ENCODE measurements around the gene FOXN3. TPM values are rescaled to one million over a fixed set of nuclear protein-coding genes. Genes with fewer than 3 reads are reported as not detected.

Gene FOXN3
- total and polyA plus RNA-seq, 2 donors (not counting 1 experiment from before 2014, with no cell fraction given), result 27.9 to 33.3 TPM

- H3K27ac ChIP-seq (ENCODE audit: insufficient read depth, low read length), result no peak overlapping the region
Observed at GRCh38 chr14:89387922-89388685, 28.9 kb downstream of the FOXN3 start.

GRCh38 chr14:89386212-89386886 lies 30.7 kb downstream of the FOXN3 start:
- no peaks in the 10 kb centered on the region for H4K20me1 ChIP-seq (ENCODE audit: control insufficient read depth, extremely low read depth, insufficient read depth, low read length)
- H3K27me3 ChIP-seq (ENCODE audit: control insufficient read depth, insufficient read depth, low read length), result no peaks in the 10 kb centered on the region
- no peak for TF ChIP-seq EZH2 (IDR thresholded peaks at IDR 0.05; ENCODE audit: low read length, missing control alignments)
- TF ChIP-seq CTCF (conservative IDR thresholded peaks at IDR 0.05 in 1 of 2, IDR thresholded peaks at IDR 0.05 in 1 of 2; ENCODE audit: low read depth in 1 of 2, low read length in 2 of 2), result no peak
- DNase-seq (ENCODE audit: low read depth in 2 of 2), result peak; percentile 32 to 67
- H3K9ac ChIP-seq (ENCODE audit: insufficient read depth, low read length), result no peak overlapping the region
- no peaks in the 10 kb centered on the region for H3K79me2 ChIP-seq (ENCODE audit: control insufficient read depth, insufficient read depth, low read length)
- H3K4me1 ChIP-seq (ENCODE audit: control insufficient read depth, extremely low read depth, insufficient read depth, low read length), result no peaks in the 10 kb centered on the region
- no peak overlapping the region for H3K4me2 ChIP-seq (ENCODE audit: extremely low read depth, insufficient read depth, low read length)
- H2AFZ ChIP-seq (ENCODE audit: low read length), result no peak overlapping the region
- H3K9me3 ChIP-seq (ENCODE audit: control insufficient read depth, insufficient read depth, low read depth, low read length), result no peaks in the 10 kb centered on the region
- no peak overlapping the region for H3K4me3 ChIP-seq (replicated peaks in 1 of 4; ENCODE audit: control extremely low read depth in 1 of 4, insufficient read depth in 1 of 4, low read depth in 3 of 4, low read length in 4 of 4)
- no peak overlapping the region for H3K27ac ChIP-seq (ENCODE audit: insufficient read depth, low read length)
- no peaks in the 10 kb centered on the region for H3K36me3 ChIP-seq (ENCODE audit: control insufficient read depth, insufficient read depth, low read length)

More at GRCh38 chr14:89387922-89388685, 28.9 kb downstream of the FOXN3 start:
- Histone ChIP-seq H3K27me3 (ENCODE audit: control insufficient read depth, insufficient read depth, low read length) (no peaks in the 10 kb centered on the region), H3K36me3 (ENCODE audit: control insufficient read depth, insufficient read depth, low read length) (no peaks in the 10 kb centered on the region), H4K20me1 (ENCODE audit: control insufficient read depth, extremely low read depth, insufficient read depth, low read length) (no peaks in the 10 kb centered on the region), H2AFZ (ENCODE audit: low read length) (no peak overlapping the region), H3K4me1 (ENCODE audit: control insufficient read depth, extremely low read depth, insufficient read depth, low read length) (no peaks in the 10 kb centered on the region), H3K9me3 (ENCODE audit: control insufficient read depth, insufficient read depth, low read depth, low read length) (no peaks in the 10 kb centered on the region), H3K79me2 (ENCODE audit: control insufficient read depth, insufficient read depth, low read length) (no peaks in the 10 kb centered on the region), H3K4me2 (ENCODE audit: extremely low read depth, insufficient read depth, low read length) (no peak overlapping the region), H3K4me3 (replicated peaks in 1 of 4; ENCODE audit: control extremely low read depth in 1 of 4, insufficient read depth in 1 of 4, low read depth in 3 of 4, low read length in 4 of 4) (no peak overlapping the region), H3K9ac (ENCODE audit: insufficient read depth, low read length) (no peak overlapping the region)
- no peak for DNase-seq (ENCODE audit: low read depth in 2 of 2)
- TF ChIP-seq EZH2 (IDR thresholded peaks at IDR 0.05; ENCODE audit: low read length, missing control alignments) (no peak), CTCF (conservative IDR thresholded peaks at IDR 0.05 in 1 of 2, IDR thresholded peaks at IDR 0.05 in 1 of 2; ENCODE audit: low read depth in 1 of 2, low read length in 2 of 2) (no peak)

DNA sequence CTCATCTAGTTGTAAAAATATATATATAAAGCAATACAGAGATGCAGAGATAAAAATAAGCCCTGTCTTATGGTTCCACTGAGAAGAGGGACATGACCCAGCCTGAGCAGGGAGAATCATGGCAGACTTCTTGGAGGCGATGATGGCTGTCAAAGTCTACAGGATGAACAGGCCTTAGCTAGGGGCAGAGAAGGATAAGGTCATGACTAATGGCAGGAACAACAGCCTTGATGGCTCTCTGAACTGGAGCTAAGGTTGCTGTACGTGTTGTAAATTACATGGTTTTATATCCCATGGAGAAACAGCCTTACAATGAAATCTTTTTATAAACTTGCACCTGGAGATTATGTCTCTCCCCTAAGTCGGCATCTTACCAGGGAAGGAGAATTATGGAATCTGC lies 32.4 kb downstream of the FOXN3 start:
- H3K27ac ChIP-seq (ENCODE audit: insufficient read depth, low read length), result no peak overlapping the region
- no peaks in the 10 kb centered on the region for H3K9me3 ChIP-seq (ENCODE audit: control insufficient read depth, insufficient read depth, low read depth, low read length)
- no peak overlapping the region for H3K4me3 ChIP-seq (replicated peaks in 1 of 4; ENCODE audit: control extremely low read depth in 1 of 4, insufficient read depth in 1 of 4, low read depth in 3 of 4, low read length in 4 of 4)
- no peak overlapping the region for H2AFZ ChIP-seq (ENCODE audit: low read length)
- no peak overlapping the region for H3K9ac ChIP-seq (ENCODE audit: insufficient read depth, low read length)
- TF ChIP-seq EZH2 (IDR thresholded peaks at IDR 0.05; ENCODE audit: low read length, missing control alignments) (no peak), CTCF (conservative IDR thresholded peaks at IDR 0.05 in 1 of 2, IDR thresholded peaks at IDR 0.05 in 1 of 2; ENCODE audit: low read depth in 1 of 2, low read length in 2 of 2) (no peak)
- H3K36me3 ChIP-seq (ENCODE audit: control insufficient read depth, insufficient read depth, low read length), result no peaks in the 10 kb centered on the region
- no peak for DNase-seq (ENCODE audit: low read depth in 2 of 2)
- H4K20me1 ChIP-seq (ENCODE audit: control insufficient read depth, extremely low read depth, insufficient read depth, low read length), result no peaks in the 10 kb centered on the region
- no peaks in the 10 kb centered on the region for H3K79me2 ChIP-seq (ENCODE audit: control insufficient read depth, insufficient read depth, low read length)
- no peaks in the 10 kb centered on the region for H3K27me3 ChIP-seq (ENCODE audit: control insufficient read depth, insufficient read depth, low read length)
- no peak overlapping the region for H3K4me2 ChIP-seq (ENCODE audit: extremely low read depth, insufficient read depth, low read length)
- no peaks in the 10 kb centered on the region for H3K4me1 ChIP-seq (ENCODE audit: control insufficient read depth, extremely low read depth, insufficient read depth, low read length)
